ENCODE results near the gene CARD16. TPM values are rescaled to one million over a fixed set of nuclear protein-coding genes. Genes with fewer than 3 reads are reported as not detected.
"Not testable (repeated sequence)": the region's sequence is repeated elsewhere in the genome, so short reads cannot be mapped to it uniquely, and the experiment has no call there.

The CARD16 gene
- polyA plus RNA-seq (ENCODE audit: insufficient read length in 12 of 12), result 10 to 100 TPM in 6 of 12 donors, 1 to 10 TPM in 4, not detected in 2; 6.0 to 27.3 (median 11.6) TPM
- long read RNA-seq, donor 1, transcript CARD16-201 (4 exons, 613 nt), result major isoform, 6 of 8 reads
- long read RNA-seq, donor 1, partial matches to known transcripts, result 0 of 8 reads
- long read RNA-seq, donor 1, other reads (novel, unspliced or antisense), result 0 of 8 reads
- long read RNA-seq, donor 2, transcript CARD16-201 (4 exons, 613 nt), result minor isoform, 5 of 12 reads
- long read RNA-seq, donor 2, transcript CARD16-202 (3 exons, 686 nt), result major isoform, 7 of 12 reads
- long read RNA-seq, donor 2, partial matches to known transcripts, result 0 of 12 reads
- long read RNA-seq, donor 2, other reads (novel, unspliced or antisense), result 0 of 12 reads
- long read RNA-seq, donor 3, partial matches to known transcripts, result 0 of 5 reads
- long read RNA-seq, donor 3, other reads (novel, unspliced or antisense), result 0 of 5 reads
- long read RNA-seq, donor 4, partial matches to known transcripts, result 0 of 2 reads
- long read RNA-seq, donor 4, other reads (novel, unspliced or antisense), result 0 of 2 reads
- long read RNA-seq, donor 5, result 0 reads
- long read RNA-seq, donor 6, partial matches to known transcripts, result 0 of 3 reads
- long read RNA-seq, donor 6, other reads (novel, unspliced or antisense), result 0 of 3 reads
- long read RNA-seq, donor 7, partial matches to known transcripts, result 0 of 4 reads
- long read RNA-seq, donor 7, other reads (novel, unspliced or antisense), result 0 of 4 reads
- long read RNA-seq, donor 8, partial matches to known transcripts, result 0 of 7 reads
- long read RNA-seq, donor 8, other reads (novel, unspliced or antisense), result 0 of 7 reads
- long read RNA-seq, donor 9, partial matches to known transcripts, result 0 of 7 reads
- long read RNA-seq, donor 9, other reads (novel, unspliced or antisense), result 0 of 7 reads
- long read RNA-seq, donor 10, partial matches to known transcripts, result 0 of 6 reads
- long read RNA-seq, donor 10, other reads (novel, unspliced or antisense), result 0 of 6 reads
- long read RNA-seq, donor 11, transcript CARD16-202 (3 exons, 686 nt), result major isoform, 6 of 9 reads
- long read RNA-seq, donor 11, partial matches to known transcripts, result 0 of 9 reads
- long read RNA-seq, donor 11, other reads (novel, unspliced or antisense), result 0 of 9 reads

DNA sequence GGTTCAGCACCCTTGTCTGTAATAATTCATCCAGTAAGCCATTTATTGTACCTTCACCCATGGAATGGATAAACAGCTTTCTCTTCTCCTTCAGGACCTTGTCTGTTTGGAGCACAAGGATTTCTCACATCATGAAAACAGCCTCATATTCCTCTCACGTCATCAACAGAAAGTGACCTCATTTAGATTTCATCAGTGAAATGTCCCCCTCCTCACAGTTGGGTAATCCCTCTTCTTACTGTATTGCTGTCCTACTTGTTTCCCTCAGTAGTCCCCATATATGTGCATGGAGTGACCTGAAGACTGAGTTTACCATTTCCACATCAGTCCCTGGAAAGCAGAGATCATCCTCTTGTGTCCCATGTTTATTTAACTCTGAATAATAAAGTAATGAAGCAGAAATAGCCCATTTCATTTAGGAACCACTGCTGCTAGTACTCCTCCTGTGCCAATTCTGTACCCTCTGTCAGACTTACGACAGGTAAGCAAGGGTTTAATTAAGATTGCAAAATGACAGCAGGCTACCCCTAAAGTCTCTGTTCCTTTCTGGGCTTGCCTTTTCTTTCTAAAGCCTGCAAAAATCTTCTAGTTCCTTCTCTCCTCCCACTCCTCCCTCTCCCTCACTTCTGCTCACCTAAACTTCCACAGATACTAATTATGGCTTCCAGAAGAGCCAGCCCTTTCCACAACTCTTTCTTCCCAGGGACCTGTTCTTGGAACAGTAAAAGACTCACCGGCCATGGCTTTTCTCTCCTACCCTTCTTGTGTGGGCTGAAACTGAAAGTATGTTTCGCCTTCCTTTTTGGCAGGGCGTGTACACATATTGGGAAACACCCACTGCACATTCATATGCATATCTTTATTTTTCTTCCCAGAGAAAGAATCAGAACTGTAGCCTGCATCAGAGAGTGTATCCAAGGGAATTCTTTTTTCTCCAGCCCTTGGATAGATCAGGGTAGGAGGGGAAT is at the start of gene CARD16:
Gene CARD16, minus strand, starts transcription at position 779 of the 968 bp plus-strand sequence. Its CDS starts 38 bp downstream, at position 741.
- DNase-seq, result peak; percentile 63

GRCh38 chr11:105092256-105093239 is 47.4 kb upstream of the CARD16 start:
- DNase-seq, result no peak

DNA sequence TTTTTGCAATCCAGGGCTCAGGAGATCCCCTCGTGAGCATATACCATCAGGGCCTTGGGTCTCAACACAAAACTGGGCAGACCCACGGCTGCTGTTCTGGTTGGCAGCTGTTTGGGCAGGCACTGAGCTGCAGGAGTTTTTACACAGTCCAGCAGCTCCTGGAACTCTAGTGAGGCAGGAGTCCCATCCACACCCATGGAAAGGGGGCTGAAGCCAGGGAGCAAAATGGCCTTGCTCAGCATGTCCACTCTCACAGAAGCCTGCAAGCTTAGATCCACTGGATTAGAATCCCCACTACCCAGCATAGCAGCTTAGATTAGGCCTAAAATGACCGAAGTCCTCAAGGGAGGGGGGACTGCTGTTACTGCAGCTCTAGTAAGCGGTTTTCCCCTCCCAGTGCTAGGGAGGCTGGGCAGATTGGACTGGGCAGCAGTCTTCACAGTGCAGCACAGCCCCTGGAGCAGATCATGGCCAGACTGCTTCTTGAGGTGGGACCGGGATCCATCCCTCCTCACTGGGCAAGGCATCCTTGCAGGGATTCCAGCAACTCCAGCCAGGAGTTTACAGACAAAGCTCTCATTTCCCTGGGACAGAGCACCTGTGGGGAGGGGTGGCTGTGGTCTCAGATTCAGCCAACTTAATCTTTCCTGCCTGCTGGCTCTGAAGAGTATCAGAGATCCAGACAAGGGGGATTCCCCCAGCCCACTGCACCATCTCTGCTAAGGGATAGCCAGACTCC is 36.4 kb upstream of the CARD16 start:
- no peak for DNase-seq

DNA sequence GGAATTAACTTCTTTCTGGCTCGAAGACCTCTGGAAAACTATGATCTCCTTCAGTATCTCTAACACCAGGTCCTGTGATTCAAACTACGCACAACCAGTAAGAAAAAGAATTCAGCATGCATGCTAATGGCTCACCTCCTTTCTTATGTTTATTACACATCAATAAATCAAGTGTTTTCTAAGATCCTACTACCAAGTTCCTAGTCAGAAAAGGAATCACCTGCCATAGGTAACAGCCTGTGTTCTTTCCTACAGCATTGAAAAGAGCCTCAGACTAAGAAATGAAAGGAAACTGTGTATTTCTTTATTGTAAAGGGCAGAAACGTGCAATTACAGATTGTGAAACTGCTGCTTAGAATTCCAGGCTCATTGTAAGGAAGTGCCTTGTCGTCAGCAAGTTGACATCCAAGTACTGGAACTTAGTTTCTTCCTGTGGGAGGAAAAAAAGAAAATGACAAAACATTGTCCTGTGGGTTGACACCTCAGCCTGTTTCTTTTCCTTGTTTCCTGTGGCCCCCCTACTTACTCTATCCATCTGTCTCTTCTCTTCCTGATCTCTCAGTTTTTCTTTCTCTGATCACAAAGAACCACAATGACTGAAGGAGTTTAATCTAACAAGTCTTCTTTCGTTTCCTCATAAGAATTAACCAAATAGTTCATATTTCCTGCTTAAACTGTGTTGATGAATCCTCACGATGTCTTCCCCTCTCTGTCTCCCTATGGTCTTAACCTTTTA is 35.2 kb upstream of the CARD16 start:
- not testable (repeated sequence) for DNase-seq

DNA sequence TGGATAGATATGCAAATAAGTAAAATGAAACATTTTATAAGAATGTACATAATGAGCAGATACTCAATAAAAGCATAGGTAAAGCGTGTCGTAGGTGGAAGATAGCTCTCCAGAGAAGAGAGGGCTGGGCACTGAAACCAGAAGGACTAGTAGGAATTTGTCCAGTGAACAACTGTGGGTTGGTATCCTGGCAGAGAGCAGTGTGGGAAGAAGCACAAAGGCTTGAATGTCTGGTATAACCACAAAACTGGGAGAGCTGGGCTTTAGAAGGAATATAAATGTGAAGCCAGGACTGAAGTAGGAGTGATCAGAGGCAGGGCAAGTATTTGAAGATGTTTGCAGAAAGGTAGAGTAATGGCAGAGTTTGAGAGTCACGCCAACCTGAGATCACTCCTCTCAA is 33.1 kb upstream of the CARD16 start:
- DNase-seq, result no peak

GRCh38 chr11:105077141-105077790 is 32.1 kb upstream of the CARD16 start:
- not testable (repeated sequence) for DNase-seq

DNA sequence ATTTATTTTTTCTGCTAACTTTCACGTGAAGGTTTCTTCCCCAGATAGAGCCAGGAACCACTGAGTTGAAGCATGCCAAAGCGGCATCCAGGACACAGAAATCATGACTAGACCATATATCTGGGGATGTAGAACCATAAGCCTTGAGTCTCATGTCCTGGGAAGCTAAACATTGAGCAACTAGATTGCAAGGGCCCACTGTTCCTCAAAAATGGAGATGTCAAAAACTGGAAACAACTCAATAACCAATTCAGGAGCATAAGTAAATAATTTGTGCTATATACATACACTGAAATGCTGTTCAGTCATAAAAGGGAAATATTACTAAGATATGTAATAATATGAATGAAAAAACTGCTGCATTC is 29.0 kb upstream of the CARD16 start:
- DNase-seq, result no peak

- no peak for DNase-seq
Observed at GRCh38 chr11:105073456-105074165, 28.5 kb upstream of the CARD16 start.

DNA sequence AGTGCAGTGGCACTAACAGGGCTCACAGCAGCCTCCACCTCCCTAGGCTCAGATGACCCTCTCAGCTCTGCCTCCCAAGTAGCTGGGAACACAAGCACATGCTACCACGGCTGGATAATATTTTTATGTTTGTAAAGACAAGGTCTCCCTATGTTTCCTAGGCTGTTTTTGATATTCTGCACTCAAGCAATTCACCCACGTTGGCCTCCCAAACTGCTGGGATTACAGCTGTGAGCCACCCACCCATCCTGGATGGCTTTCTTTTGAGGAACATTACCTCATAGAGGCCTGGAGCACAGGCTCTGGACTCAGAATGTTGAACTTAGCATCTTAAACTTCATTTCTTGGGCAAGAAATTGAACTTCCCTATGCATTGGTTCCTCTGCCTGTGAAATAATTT is 26.9 kb upstream of the CARD16 start:
- DNase-seq, result not testable (repeated sequence)

DNA sequence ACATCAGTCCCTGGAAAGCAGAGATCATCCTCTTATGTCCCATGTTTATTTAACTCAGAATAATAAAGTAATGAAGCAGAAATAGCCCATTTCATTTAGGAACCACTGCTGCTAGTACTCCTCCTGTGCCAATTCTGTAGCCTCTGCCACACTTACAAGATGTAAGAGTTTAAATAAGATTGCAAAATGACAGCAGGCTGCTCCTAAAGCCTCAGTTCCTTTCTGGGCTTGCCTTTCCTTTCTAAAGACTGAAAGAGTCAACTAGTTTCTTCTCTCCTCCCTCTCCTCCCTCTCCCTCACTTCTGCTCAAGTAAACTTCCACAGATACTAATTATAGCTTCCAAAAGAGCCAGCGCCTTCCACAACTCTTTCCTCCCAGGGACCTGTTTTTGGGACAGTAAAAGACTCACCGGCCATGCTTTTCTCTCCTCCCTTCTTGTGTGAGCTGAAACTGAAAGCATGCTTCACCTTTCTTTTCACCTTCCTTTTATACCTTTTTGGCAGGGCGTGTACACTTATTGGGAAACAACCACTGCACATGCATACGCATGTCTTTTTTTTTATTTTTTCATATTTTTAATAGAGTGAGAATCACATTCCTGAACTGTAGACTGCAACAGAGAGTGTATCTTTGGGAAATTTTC is 26.1 kb upstream of the CARD16 start:
- no peak for DNase-seq

DNA sequence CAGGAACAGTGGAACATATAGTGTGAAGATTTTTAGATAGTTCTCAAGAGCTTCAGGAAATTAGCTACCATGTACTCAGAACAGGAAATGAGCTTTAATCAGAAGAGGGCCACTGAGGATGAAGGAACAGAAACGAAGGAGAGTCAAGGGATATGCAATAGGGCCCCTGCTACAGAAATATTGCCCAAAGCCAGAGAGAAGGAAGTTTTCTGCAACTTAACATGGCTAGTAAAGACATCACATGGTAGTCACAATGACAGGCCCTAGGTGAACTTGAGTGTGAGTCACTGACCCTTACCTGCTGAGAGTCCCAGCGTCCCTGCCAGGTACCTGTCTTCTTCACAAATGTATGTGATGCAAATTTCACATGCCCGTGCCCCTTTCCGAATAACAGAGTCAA is 25.2 kb upstream of the CARD16 start:
- DNase-seq, result no peak

DNA sequence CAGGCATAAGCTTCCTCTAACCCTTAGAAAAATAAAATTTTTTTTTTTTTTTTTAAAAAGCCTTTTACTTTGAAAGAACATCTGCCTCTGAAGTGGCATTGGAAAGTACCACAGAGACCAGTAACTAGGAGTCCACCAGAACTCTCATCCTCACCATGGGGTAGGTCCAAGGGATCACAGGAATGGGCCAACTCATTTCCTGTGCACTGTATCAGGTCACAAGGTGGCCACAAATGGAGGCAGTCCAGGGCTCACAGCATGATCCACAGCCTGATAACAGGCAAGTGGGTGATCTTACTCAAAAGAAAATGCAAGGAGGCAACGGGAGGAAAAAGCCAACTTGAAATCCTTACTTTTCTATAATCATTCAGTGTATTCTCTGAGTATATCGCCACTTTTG is 24.6 kb upstream of the CARD16 start:
- DNase-seq, result not testable (repeated sequence)

DNA sequence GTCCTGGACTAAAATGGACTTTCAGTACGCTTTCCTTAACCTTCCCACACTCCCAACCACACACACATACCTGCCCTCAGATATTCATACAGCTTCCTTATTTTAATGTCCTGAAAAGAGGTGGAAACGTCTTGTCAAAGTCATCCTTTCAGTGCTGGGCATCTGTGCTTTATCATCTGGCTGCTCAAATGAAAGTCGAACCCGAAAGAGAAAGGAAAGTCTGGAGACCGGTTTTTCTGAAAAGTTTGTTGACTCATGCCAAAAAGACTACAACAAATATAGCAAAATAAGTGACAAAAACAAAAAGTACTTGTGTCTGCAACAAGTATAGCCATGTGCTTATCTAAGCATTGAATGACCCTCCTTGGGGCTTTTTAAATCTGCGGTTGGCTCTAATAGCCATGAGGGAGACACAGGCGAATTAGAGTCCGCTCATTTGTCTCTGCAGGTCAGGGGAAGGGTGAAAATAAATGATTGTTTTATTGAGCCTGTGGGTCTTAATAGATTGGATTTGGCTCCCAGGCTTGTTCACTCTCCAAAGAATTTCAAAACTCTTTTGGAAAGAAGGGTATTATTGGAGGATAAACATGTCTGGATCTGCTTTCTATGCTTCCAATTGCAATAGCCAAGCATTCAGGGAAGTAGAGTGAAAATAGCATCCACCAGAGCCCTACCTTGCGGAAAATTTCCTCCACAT is 18.3 kb upstream of the CARD16 start:
- DNase-seq, result not testable (repeated sequence)

GRCh38 chr11:105057432-105057831 is 12.3 kb upstream of the CARD16 start:
- no peak for DNase-seq

GRCh38 chr11:105056446-105056845 is 11.3 kb upstream of the CARD16 start:
- DNase-seq, result no peak
